Activated CD4-positive, alpha-beta memory T cell treated with anti-CD3 and anti-CD28 coated beads for 36 hours (primary cell): Measurements from ENCODE around the gene MRFAP1. TPM values are rescaled to one million over a fixed set of nuclear protein-coding genes. Genes with fewer than 3 reads are reported as not detected.

Source experiments
- CTCF ChIA-PET: fragments of 350-600 bp; sonication (Branson Sonifier 250); formaldehyde crosslinking; loops from one replicate; lab custom pipeline; 2021; ENCODE audit warnings: antibody characterized with exemption, inconsistent platforms; lab: Charles Lee
- POLR2A ChIA-PET: fragments of 350-600 bp; sonication (Branson Sonifier 250); formaldehyde crosslinking; loops from one replicate; lab custom pipeline; 2021; ENCODE audit warnings: antibody characterized with exemption; lab: Charles Lee
- DNase-seq: peaks from one replicate; pipeline ENCODE4 v3.0.0-alpha.2; 2020
- H3K27ac Mint-ChIP-seq: one replicate; pipeline ENCODE4 v1.8.0; 2021; ENCODE audit warnings: mixed read lengths
- H3K27me3 Mint-ChIP-seq: one replicate; pipeline ENCODE4 v1.8.0; 2021; ENCODE audit warnings: mixed read lengths
- H3K36me3 Mint-ChIP-seq: one replicate; pipeline ENCODE4 v1.8.0; 2021; ENCODE audit warnings: mixed read lengths
- H3K4me1 Mint-ChIP-seq: one replicate; pipeline ENCODE4 v1.8.0; 2021; ENCODE audit warnings: low read depth, mixed read lengths
- H3K4me3 Mint-ChIP-seq: one replicate; pipeline ENCODE4 v1.8.0; 2021; ENCODE audit warnings: mild to moderate bottlenecking, mixed read lengths
- H3K9me3 Mint-ChIP-seq: one replicate; pipeline ENCODE4 v1.8.0; 2021; ENCODE audit warnings: mixed read lengths
- intact Hi-C: fragments of 100-400 bp; cut with micrococcal nuclease; formaldehyde crosslinking; loops from one replicate; pipeline ENCODE4 v1.15.1; 2023
- total RNA-seq, 2 experiments: library from RNA; stranded (reverse); gene quantifications; one replicate each; pipeline ENCODE4 v1.2.3, GENCODE V29; 2021

The MRFAP1 gene
- total RNA-seq, 2 experiments from 2014 or later: 122 to 130 TPM

DNA sequence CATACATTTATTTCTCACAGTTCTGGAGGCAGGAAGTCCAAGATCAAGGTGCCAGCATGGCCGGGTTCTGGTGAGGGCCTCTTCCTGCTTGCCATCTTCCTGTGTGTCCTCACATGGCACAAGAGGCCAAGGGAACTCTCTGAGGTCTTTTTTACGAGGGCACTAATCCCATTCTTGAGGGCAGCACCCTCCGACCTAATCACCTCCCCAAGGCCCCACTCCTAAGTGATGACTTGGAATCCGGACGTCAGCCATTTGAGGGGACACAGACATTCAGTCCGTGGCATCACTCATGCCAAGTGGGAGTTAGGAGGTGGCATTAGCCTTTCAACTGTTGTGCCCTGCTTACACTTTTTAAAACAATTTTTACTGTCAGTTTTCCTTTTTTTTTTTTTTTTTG is 38.2 kb upstream of the MRFAP1 start:
- no peak for DNase-seq
- Mint-ChIP-seq H3K4me1 (no peaks in the 10 kb centered on the region), H3K27me3 (no peaks in the 10 kb centered on the region), H3K9me3 (peaks cover 23% of the 10 kb centered on the region), H3K36me3 (peaks cover 48% of the 10 kb centered on the region), H3K27ac (no peak overlapping the region), H3K4me3 (no peak overlapping the region)
- intact Hi-C loops: no loop called here
- ChIA-PET CTCF (no interaction called here), POLR2A (no interaction called here)

DNA sequence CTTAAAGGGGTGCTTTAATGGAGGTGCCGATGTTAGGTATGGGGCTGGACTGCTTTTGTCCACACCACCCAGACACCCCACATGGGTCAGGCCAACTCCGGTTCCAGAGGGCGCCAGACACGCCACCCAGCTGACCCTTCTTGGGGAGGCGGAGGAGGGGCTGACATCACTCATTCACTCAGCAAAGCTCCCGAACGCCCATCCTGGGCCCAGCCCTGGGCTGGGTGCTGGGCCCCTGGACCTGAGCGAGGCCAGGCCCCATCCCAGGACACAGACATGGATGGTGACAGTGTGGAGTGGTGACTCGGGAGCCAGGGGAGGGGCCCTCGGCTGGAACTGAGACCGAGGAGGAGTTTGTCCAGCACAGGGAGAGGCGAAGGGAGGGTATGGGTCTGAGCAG is 37.4 kb upstream of the MRFAP1 start:
- H3K4me1 Mint-ChIP-seq: peaks cover 7% of the 10 kb centered on the region
- H3K4me3 Mint-ChIP-seq: no peak overlapping the region
- peaks cover 56% of the 10 kb centered on the region for H3K36me3 Mint-ChIP-seq
- H3K27me3 Mint-ChIP-seq: no peaks in the 10 kb centered on the region
- no peak overlapping the region for H3K27ac Mint-ChIP-seq
- H3K9me3 Mint-ChIP-seq: peaks cover 23% of the 10 kb centered on the region
- intact Hi-C loops: no loop called here
- ChIA-PET POLR2A (no interaction called here), CTCF (no interaction called here)
- DNase-seq: no peak

DNA sequence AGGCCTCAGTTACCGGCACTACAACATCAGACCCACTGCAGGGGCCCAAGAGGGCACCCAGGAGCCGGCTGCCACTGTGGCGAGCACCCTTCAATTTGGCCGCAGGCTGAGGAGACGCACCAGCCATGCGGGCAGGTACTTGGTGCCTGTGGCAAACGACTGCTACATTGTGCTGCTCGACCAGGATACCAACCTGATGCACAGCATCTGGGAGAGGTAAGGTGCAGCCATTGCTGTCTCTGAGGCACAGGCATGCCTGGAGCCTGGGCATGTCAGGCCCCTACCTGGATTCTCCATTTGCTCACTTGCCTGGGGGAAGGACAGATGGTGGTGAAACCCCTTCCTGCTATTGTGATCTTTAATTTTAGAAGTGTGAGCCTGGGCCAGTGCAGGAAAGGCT is 35.4 kb upstream of the MRFAP1 start:
- intact Hi-C loops: no loop called here
- no peak for DNase-seq
- ChIA-PET POLR2A (no interaction called here), CTCF (no interaction called here)
- Mint-ChIP-seq H3K36me3 (peaks cover 58% of the 10 kb centered on the region), H3K9me3 (peaks cover 23% of the 10 kb centered on the region), H3K27ac (no peak overlapping the region), H3K4me1 (peaks cover 8% of the 10 kb centered on the region), H3K4me3 (no peak overlapping the region), H3K27me3 (no peaks in the 10 kb centered on the region)

DNA sequence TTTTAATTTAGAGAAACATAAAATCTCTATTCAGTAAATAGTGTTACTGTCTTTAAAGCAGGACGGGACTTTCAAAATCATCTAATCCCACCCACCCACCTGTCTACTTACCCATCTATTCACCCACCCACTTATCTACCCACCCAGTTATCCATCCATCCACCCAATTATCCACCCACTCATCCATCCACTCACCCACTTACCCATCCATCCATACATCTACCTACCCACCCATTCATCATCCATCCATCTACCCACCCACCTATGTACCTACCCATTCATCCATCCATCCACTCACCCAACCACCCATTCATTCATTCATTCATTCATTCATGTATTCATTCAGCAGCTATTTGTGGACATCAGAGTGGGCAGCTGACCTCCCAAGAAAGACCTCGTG is 34.9 kb upstream of the MRFAP1 start:
- intact Hi-C loops: no loop called here
- peaks cover 23% of the 10 kb centered on the region for H3K9me3 Mint-ChIP-seq
- ChIA-PET CTCF (no interaction called here), POLR2A (no interaction called here)
- no peak overlapping the region for H3K27ac Mint-ChIP-seq
- no peak overlapping the region for H3K4me3 Mint-ChIP-seq
- peaks cover 58% of the 10 kb centered on the region for H3K36me3 Mint-ChIP-seq
- no peak for DNase-seq
- H3K27me3 Mint-ChIP-seq: no peaks in the 10 kb centered on the region
- peaks cover 8% of the 10 kb centered on the region for H3K4me1 Mint-ChIP-seq

DNA sequence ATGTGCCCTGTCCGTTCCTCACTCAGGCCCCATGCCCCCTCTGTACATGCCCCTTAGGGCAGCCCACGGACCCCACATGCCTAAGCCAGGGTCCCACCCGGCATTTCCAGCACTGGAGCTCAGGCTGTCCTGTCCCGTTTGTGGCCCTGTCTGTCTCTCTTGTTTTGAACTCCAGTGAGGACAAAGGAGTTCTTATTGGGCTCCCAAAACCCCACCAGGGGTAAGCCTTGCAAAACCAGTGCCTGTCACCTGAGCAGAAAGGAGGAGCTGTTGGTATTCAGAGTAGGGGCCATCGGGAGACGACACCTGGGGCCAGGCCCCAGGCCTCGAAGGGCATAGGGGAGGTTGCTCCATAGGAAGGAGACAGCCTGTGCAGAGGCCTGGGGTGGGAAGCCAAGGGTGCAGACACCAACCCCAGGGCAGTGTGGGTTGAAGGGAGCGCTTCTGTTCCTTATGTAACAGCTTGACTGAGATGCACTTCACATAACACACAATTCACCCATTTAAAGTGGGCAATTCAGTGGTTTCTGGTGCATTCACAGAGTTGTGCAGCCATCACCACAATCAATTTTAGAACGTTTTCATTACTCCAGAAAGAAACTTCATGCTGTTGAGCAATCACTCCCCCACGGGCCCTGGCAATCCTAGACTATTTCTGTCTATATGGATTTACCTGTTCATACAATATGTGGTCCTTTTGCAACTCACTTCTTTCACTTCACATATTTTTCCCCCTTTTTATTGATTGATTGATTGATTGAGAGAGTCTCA is 33.8 kb upstream of the MRFAP1 start:
- POLR2A ChIA-PET: no interaction called here
- Mint-ChIP-seq H3K4me3 (no peak overlapping the region), H3K4me1 (peaks cover 8% of the 10 kb centered on the region), H3K9me3 (peaks cover 23% of the 10 kb centered on the region), H3K27me3 (no peaks in the 10 kb centered on the region), H3K36me3 (peaks cover 58% of the 10 kb centered on the region), H3K27ac (no peak overlapping the region)
- CTCF ChIA-PET: no interaction called here
- intact Hi-C loops: no loop called here
- DNase-seq: no peak

DNA sequence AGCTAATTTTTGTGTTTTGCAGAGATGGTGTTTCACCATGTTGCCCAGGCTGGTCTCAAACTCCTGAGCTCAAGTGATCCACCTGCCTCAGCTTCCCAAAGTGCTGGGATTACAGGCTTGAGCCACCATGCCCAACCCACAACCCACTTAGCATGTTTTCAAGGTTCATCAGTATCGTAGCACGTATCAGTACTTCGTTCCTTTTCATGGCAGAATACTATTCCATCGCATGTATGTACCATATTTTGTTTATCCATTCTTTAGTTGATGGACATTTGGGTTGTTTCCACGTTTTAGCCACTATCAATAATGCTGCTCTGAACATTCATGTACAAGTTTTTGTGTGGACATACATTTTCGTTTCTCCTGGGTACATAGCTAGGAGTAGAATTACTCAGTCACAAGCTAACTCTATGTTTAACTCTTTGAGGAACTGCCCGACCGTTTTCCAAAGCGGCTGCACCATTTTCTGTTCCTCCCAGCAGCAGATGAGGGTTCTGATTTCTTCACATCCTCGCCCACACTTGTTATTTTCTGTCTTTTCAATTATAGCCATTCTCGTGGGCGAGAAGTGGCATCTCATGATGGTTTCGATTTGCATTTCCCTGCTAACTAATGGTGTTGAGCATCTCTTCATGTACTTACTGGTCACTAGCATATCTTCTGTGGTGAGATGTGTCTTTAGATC is 33.0 kb upstream of the MRFAP1 start:
- peaks cover 55% of the 10 kb centered on the region for H3K36me3 Mint-ChIP-seq
- H3K27me3 Mint-ChIP-seq: no peaks in the 10 kb centered on the region
- DNase-seq: no peak
- intact Hi-C loops: no loop called here
- H3K9me3 Mint-ChIP-seq: peaks cover 23% of the 10 kb centered on the region
- CTCF ChIA-PET: no interaction called here
- H3K4me3 Mint-ChIP-seq: no peak overlapping the region
- H3K27ac Mint-ChIP-seq: no peak overlapping the region
- POLR2A ChIA-PET: no interaction called here
- H3K4me1 Mint-ChIP-seq: peaks cover 8% of the 10 kb centered on the region

DNA sequence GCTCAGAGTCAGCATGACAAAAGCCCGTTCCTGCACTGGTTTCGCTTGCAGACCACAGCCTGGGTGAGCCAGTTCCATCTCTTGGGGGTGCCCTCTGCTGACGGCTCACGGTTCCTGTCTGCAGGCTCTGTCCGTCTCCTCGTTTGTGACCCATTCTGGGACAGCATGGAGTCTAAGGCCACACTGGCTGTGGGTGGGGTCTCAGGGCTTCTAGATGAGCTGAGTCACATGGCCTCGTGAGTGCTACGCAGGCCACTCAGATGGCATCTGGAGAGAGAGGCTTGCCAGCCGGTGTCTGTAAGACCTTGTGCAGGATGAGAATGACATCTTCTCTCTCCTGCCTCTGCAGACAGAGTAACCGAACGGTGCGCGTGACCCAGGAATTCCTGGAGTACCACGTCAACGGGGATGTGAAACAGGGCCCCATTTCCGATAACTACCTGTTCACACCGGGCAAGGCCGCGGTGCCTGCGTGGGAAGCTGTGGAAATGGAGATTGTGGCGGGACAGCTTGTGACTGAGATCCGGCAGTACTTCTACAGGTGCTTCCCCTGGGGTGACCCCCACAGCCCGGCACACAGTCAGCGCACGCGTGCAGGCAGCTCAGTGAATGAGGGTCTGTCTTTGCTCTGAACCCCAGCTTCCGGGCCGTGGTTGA is 31.6 kb upstream of the MRFAP1 start:
- peaks cover 8% of the 10 kb centered on the region for H3K4me1 Mint-ChIP-seq
- no peak overlapping the region for H3K4me3 Mint-ChIP-seq
- peaks cover 50% of the 10 kb centered on the region for H3K36me3 Mint-ChIP-seq
- DNase-seq: peak; percentile 18
- ChIA-PET POLR2A (no interaction called here), CTCF (interaction anchor here (0.7 kb wide), 1 partner anchor 92 kb away, joined by 3 read pairs; no protein-coding TSS in a partner anchor)
- H3K27ac Mint-ChIP-seq: no peak overlapping the region
- intact Hi-C loops: no loop called here
- peaks cover 18% of the 10 kb centered on the region for H3K9me3 Mint-ChIP-seq
- no peaks in the 10 kb centered on the region for H3K27me3 Mint-ChIP-seq

DNA sequence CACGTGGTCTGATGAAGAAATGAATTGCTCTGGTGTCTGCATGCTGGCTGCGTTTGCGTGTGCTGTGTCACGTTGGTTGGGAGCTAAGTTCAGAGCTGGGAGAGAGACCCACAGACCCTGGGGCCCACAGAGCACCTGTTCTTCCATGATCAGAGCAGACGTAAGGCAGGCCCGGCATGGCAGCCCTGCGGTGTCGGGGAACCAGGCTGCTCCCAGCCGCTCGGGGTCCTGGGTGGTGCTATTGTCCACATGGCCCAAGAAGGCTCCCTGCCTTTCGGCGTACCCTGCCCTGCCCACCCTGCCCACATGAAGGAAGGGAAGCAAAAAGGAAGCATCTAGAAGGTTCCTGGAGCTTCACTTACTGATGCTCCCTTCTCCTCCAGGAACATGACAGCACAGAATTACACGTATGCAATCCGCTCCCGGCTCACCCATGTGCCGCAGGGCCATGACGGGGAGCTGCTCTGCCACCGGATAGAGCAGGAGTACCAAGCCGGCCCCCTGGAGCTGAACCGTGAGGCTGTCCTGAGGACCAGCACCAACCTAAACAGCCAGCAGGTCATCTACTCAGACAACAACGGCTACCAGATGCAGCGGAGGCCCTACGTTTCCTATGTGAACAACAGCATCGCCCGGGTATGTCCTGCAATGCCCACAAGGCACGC is 30.9 kb upstream of the MRFAP1 start:
- POLR2A ChIA-PET: no interaction called here
- intact Hi-C loops: no loop called here
- H3K4me3 Mint-ChIP-seq: no peak overlapping the region
- H3K36me3 Mint-ChIP-seq: peaks cover 45% of the 10 kb centered on the region
- peaks cover 13% of the 10 kb centered on the region for H3K9me3 Mint-ChIP-seq
- no peaks in the 10 kb centered on the region for H3K27me3 Mint-ChIP-seq
- DNase-seq: no peak
- peaks cover 8% of the 10 kb centered on the region for H3K4me1 Mint-ChIP-seq
- CTCF ChIA-PET: interaction anchor here (0.7 kb wide), 1 partner anchor 92 kb away, joined by 3 read pairs; no protein-coding TSS in a partner anchor
- H3K27ac Mint-ChIP-seq: no peak overlapping the region

DNA sequence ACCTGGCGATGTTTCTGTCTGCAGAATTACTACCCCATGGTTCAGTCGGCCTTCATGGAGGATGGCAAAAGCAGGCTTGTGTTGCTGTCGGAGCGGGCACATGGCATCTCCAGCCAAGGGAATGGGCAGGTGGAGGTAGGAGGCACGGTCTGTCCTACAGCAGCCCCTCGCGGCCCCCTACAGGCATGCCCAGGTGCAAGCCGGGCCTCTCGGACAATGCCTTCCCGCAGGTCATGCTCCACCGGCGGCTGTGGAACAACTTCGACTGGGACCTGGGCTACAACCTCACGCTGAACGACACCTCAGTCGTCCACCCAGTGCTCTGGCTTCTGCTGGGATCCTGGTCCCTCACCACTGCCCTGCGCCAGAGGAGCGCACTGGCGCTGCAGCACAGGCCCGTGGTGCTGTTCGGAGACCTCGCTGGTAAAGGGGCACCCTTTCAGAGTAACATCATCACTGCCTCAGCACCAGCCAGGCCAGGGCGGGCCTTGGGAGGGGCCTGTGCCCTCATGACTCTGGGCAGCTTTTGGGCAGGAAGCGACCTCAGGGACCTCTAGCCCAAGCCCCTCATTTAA is 29.5 kb upstream of the MRFAP1 start:
- peaks cover 36% of the 10 kb centered on the region for H3K36me3 Mint-ChIP-seq
- no peak overlapping the region for H3K4me3 Mint-ChIP-seq
- H3K27me3 Mint-ChIP-seq: no peaks in the 10 kb centered on the region
- intact Hi-C loops: no loop called here
- no peak overlapping the region for H3K27ac Mint-ChIP-seq
- POLR2A ChIA-PET: no interaction called here
- CTCF ChIA-PET: no interaction called here
- no peak for DNase-seq
- peaks cover 8% of the 10 kb centered on the region for H3K4me1 Mint-ChIP-seq
- no peaks in the 10 kb centered on the region for H3K9me3 Mint-ChIP-seq

DNA sequence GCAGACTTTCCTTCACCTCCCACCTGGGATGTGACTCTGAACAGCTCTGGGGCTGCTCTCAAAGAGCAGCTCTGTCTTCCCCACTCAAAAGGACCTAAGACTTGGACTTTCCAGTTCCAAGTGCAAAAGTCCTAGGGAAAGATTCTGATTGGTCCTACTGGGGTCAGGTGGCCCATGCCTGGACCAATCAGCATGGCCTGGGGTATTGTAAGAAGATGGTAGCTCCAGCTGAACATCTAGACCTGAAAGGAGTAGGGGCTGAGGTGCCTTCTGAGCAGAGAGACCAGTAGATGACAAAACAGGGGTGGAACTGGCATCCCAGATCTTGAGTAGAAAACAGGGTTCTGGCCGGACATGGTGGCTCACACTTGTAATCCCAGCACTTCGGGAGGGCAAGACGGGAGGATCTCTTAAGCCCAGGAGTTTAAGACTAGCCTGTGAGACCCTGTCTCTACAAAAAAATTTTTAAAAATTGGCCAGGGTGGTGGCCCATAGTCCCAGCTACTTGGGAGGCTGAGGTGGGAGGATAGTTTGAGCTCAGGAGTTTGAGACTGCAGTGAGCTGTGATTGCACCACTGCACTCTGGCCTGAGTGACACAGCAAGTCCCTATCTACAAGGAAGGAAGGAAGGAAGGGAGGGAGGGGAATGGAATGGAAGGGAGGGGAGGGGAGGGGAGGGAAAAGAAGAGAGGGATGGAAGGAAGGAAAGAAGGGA is 27.4 kb upstream of the MRFAP1 start:
- no peaks in the 10 kb centered on the region for H3K9me3 Mint-ChIP-seq
- no peak overlapping the region for H3K27ac Mint-ChIP-seq
- no peak for DNase-seq
- H3K4me3 Mint-ChIP-seq: no peak overlapping the region
- ChIA-PET POLR2A (no interaction called here), CTCF (no interaction called here)
- peaks cover 1% of the 10 kb centered on the region for H3K4me1 Mint-ChIP-seq
- H3K36me3 Mint-ChIP-seq: peaks cover 26% of the 10 kb centered on the region
- intact Hi-C loops: no loop called here
- H3K27me3 Mint-ChIP-seq: no peaks in the 10 kb centered on the region

DNA sequence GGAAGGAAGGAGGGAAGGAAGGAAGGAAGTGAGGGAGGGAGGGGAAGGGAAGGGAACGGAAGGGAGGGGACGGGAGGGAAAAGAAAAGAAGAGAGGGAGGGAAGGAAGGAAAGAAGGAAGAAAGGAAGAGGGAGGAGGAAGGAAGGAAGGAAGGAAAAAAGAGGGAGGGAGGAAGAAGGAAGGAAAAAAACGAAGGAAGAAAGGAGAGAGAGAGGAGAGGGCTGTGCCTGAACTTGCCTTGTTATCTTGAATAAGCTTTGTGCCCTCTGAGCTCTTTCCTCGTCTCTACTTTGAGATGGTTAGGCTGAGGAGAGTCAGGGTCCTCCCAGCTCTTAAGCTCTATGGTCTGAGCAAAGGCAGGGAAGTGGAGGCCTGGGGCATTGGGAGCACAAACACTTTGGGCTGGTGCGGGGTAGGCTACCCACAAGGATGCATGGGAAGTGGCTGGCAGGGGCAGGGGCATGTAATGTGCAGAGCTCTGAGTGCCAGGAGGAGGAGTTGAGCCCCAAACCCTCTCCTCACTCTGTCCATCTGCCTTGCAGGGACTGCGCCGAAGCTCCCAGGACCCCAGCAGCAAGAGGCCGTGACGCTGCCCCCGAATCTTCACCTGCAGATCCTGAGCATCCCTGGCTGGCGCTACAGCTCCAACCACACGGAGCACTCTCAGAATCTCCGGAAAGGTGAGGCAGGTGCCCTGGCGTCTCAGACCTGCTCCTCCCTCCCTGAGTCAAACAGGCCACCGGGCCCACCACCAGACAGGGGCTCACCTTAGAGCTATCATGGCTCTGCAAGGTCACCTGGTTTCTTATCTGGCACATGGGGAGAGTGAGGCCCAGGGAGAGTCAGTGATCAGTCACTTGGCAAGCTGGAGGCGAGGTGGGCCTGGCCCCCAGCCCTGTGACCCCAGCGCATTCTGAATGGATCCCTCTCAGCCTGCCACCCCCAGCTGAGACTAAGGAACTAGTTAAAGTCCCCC is 26.5 kb upstream of the MRFAP1 start:
- ChIA-PET CTCF (no interaction called here), POLR2A (no interaction called here)
- Mint-ChIP-seq H3K4me3 (no peak overlapping the region), H3K4me1 (no peaks in the 10 kb centered on the region), H3K9me3 (no peaks in the 10 kb centered on the region), H3K36me3 (peaks cover 31% of the 10 kb centered on the region), H3K27me3 (no peaks in the 10 kb centered on the region), H3K27ac (no peak overlapping the region)
- intact Hi-C loops: no loop called here
- DNase-seq: no peak
